Stimulated activated CD8-positive, alpha-beta memory T cell treated with anti-CD3 and anti-CD28 coated beads, Interleukin-2, amount 100 ng/mL, for 1 hour (primary cell): ENCODE data around the gene IGIP.

Source experiments
- DNase-seq, 2 donors: peaks; one replicate each; pipeline ENCODE4 v3.0.0-alpha.2; 2020; ENCODE audit warnings: low read depth in 2 of 2

IGIP gene

GRCh38 chr5:140162781-140163180 is 37.0 kb downstream of the IGIP start:
- no peak for DNase-seq

GRCh38 chr5:140165101-140165922 is 39.6 kb downstream of the IGIP start:
- DNase-seq: no peak

- DNase-seq: no peak
These were observed 40.2 kb downstream of the IGIP start for GRCh38 chr5:140165923-140166270.

- DNase-seq: no peak
These were observed 41.2 kb downstream of the IGIP start for GRCh38 chr5:140166911-140167310.

GRCh38 chr5:140168371-140168770 is 42.6 kb downstream of the IGIP start:
- no peak for DNase-seq

GRCh38 chr5:140169410-140169809 is 43.7 kb downstream of the IGIP start:
- DNase-seq: no peak

GRCh38 chr5:140172483-140172882 is 46.7 kb downstream of the IGIP start:
- no peak for DNase-seq

GRCh38 chr5:140174014-140174413 is 48.3 kb downstream of the IGIP start:
- no peak for DNase-seq

GRCh38 chr5:140174465-140175366 is 49.0 kb downstream of the IGIP start, which contains the start of gene CYSTM1:
TSS of gene CYSTM1 (plus strand) at chr5:140175188. CDS start at chr5:140194466, 19,278 bp downstream.
- peak; percentile 90 to 92 for DNase-seq

- DNase-seq: peak; percentile 19 to 33
These were observed 49.8 kb downstream of the IGIP start for GRCh38 chr5:140175367-140176030.

GRCh38 chr5:140176031-140176387 is 50.3 kb downstream of the IGIP start:
- no peak for DNase-seq

GRCh38 chr5:140178086-140178410 is 52.3 kb downstream of the IGIP start:
- DNase-seq: no peak

- no peak for DNase-seq
These were observed 52.9 kb downstream of the IGIP start for GRCh38 chr5:140178482-140179116.
